A549 (cell line): Measurements from ENCODE around the gene DIS3L2. TPM values are rescaled to one million over a fixed set of nuclear protein-coding genes. Genes with fewer than 3 reads are reported as not detected.
"Not testable (repeated sequence)": the region's sequence is repeated elsewhere in the genome, so short reads cannot be mapped to it uniquely, and the experiment has no call there.

ENCODE experiments used
- ATAC-seq, 2 experiments: fragments of 200-7000 bp in 1 of 2; fragments of >200 bp in 1 of 2; cut with Nextera tagmentation in 1 of 2; cut with Tn5 transposase in 1 of 2; 3 replicates each; pipeline versions ENCODE4 v1.8.0 to v1.9.1; 2018 to 2020; ENCODE audit warnings: mild to moderate bottlenecking in 1 of 2, moderate library complexity in 1 of 2
- CTCF ChIA-PET: fragments of 300-600 bp; sonication (Branson Sonifier 250); formaldehyde crosslinking; extraction: SDS; loops from one replicate; lab custom pipeline; 2021; ENCODE audit warnings: antibody characterized with exemption, inconsistent platforms; lab: Yijun Ruan, JAX
- POLR2A ChIA-PET: fragments of 350-600 bp; formaldehyde crosslinking; extraction: SDS; loops from one replicate; lab custom pipeline; 2021; ENCODE audit warnings: antibody characterized with exemption, inconsistent platforms; lab: Yijun Ruan, JAX
- DNase-seq, 2 experiments: peaks; one replicate each; pipeline versions ENCODE4 v3.0.0 to v3.0.0-alpha.2; 2011 to 2016; ENCODE audit warnings: low read depth in 1 of 2, low spot score in 1 of 2
- FAIRE-seq: peaks from 2 replicates; lab custom pipeline; 2011; peaks lifted over from hg19 to GRCh38; lab: Jason Lieb, UNC
- H3K27ac ChIP-seq, 2 experiments: fragments of >200 bp; sonication (Bioruptor Twin); formaldehyde crosslinking; 3 replicates each; pipeline ENCODE4 v1.5.1; 2016 to 2017
- H3K4me1 ChIP-seq: fragments of >200 bp; sonication (Bioruptor Twin); formaldehyde crosslinking; 3 replicates; pipeline ENCODE4 v1.6.1; 2016
- H3K4me2 ChIP-seq: fragments of >200 bp; sonication (Bioruptor Twin); formaldehyde crosslinking; 3 replicates; pipeline ENCODE4 v1.6.1; 2016
- H3K4me3 ChIP-seq: fragments of >200 bp; sonication (Bioruptor Twin); formaldehyde crosslinking; 3 replicates; pipeline ENCODE4 v1.5.1; 2016
- H3K9me3 ChIP-seq: fragments of >200 bp; sonication (Bioruptor Twin); formaldehyde crosslinking; 3 replicates; pipeline ENCODE4 v1.6.1; 2016
- CHD4 ChIP-seq: fragments of 200-600 bp; sonication (generic); IDR thresholded peaks from 2 replicates; pipeline ENCODE4 v1.6.1; 2016; ENCODE audit warnings: antibody characterized with exemption, mild to moderate bottlenecking, borderline replicate concordance
- ELK1 ChIP-seq: fragments of 150-350 bp; IDR thresholded peaks from 2 replicates; pipeline ENCODE4 v1.6.1; 2014; ENCODE audit warnings: low read depth, mild to moderate bottlenecking, low read length
- ESRRA ChIP-seq: fragments of 150-350 bp; IDR thresholded peaks from 2 replicates; pipeline ENCODE4 v1.6.1; 2014; ENCODE audit warnings: mild to moderate bottlenecking, low read length, borderline replicate concordance
- FOXS1 ChIP-seq: fragments of 250-450 bp; sonication (Bioruptor Pico); IDR thresholded peaks from 2 replicates; pipeline ENCODE4 v1.5.0; 2020; ENCODE audit warnings: mild to moderate bottlenecking, moderate library complexity
- GATA3 ChIP-seq: IDR thresholded peaks from 2 replicates; pipeline ENCODE4 v1.6.1; 2012; ENCODE audit warnings: borderline replicate concordance
- HDAC2 ChIP-seq: fragments of 200-600 bp; sonication (generic); IDR thresholded peaks from 2 replicates; pipeline ENCODE4 v1.6.1; 2016
- HOXA7 ChIP-seq: fragments of 250-450 bp; sonication (Bioruptor Pico); IDR thresholded peaks from 2 replicates; pipeline ENCODE4 v1.5.0; 2020; ENCODE audit warnings: mild to moderate bottlenecking, moderate library complexity
- HOXB13 ChIP-seq: fragments of 250-450 bp; sonication (Bioruptor Pico); IDR thresholded peaks from 2 replicates; pipeline ENCODE4 v1.5.0; 2020; ENCODE audit warnings: low read depth, mild to moderate bottlenecking, moderate library complexity
- MAX ChIP-seq: IDR thresholded peaks from 2 replicates; pipeline ENCODE4 v1.6.1; 2012
- NR3C1 ChIP-seq: fragments of >200 bp; sonication (Bioruptor Twin); formaldehyde crosslinking; IDR thresholded peaks from 3 replicates; pipeline ENCODE4 v1.6.1; 2017
- PBX3 ChIP-seq: IDR thresholded peaks from 2 replicates; pipeline ENCODE4 v1.6.1; 2012
- PHF8 ChIP-seq: fragments of 200-600 bp; sonication (generic); IDR thresholded peaks from 2 replicates; pipeline ENCODE4 v1.6.1; 2016; ENCODE audit warnings: low read depth, mild to moderate bottlenecking, antibody characterized with exemption, moderate library complexity, borderline replicate concordance
- POLR2A ChIP-seq: IDR thresholded peaks from 2 replicates; pipeline ENCODE4 v1.6.1; 2012; ENCODE audit warnings: mild to moderate bottlenecking, low read length
- RARB ChIP-seq: fragments of 250-450 bp; sonication (Bioruptor Pico); IDR thresholded peaks from 2 replicates; pipeline ENCODE4 v1.8.0; 2021; ENCODE audit warnings: mild to moderate bottlenecking, moderate library complexity
- RFX5 ChIP-seq: fragments of 450-650 bp; IDR thresholded peaks from 2 replicates; pipeline ENCODE4 v1.7.1; 2014; ENCODE audit warnings: antibody characterized with exemption, mild to moderate bottlenecking, moderate library complexity
- TFCP2L1 ChIP-seq: fragments of 250-450 bp; sonication (Bioruptor Pico); IDR thresholded peaks from 2 replicates; pipeline ENCODE4 v1.5.0; 2021; ENCODE audit warnings: mild to moderate bottlenecking
- TP53 ChIP-seq: fragments of 250-450 bp; sonication (Bioruptor Pico); IDR thresholded peaks from 2 replicates; pipeline ENCODE4 v1.5.0; 2021; ENCODE audit warnings: mild to moderate bottlenecking, moderate library complexity
- ZC3H11A ChIP-seq: fragments of 450-650 bp; IDR thresholded peaks from 2 replicates; pipeline ENCODE4 v1.6.1; 2014; ENCODE audit warnings: antibody characterized with exemption, mild to moderate bottlenecking
- ZFP36 ChIP-seq: fragments of 450-650 bp; IDR thresholded peaks from 2 replicates; pipeline ENCODE4 v1.6.1; 2014; ENCODE audit warnings: borderline replicate concordance; ENCODE audit not compliant: partially characterized antibody
- ZSCAN20 ChIP-seq: fragments of 250-450 bp; sonication (Bioruptor Pico); IDR thresholded peaks from 2 replicates; pipeline ENCODE4 v1.8.0; 2022; ENCODE audit warnings: mild to moderate bottlenecking, moderate library complexity
- WGBS: methylation state at CpG from one replicate; pipeline ENCODE4 v1.1.6; 2017; ENCODE audit errors: missing lambda C conversion rate; 5-methylcytosine and 5-hydroxymethylcytosine counted together
- polyA plus RNA-seq, 4 experiments: library from polyadenylated mRNA; depleted of rRNA in 3 of 4; stranded (reverse); fragments of >200 nt; fragmentation: RNase III in 1 of 4; extraction: RNeasy Plus Mini Kit Qiagen cat#74134 plus additional on column Dnase treatment in 1 of 4; gene quantifications; 2 replicates in 3 of 4; 3 replicates in 1 of 4; pipeline ENCODE4 v1.2.3, GENCODE V29; 2011 to 2017

DIS3L2 gene
- polyA plus RNA-seq, 2 of the 4 experiments (the other 2 are of a cell fraction), result 14.9 to 15.4 TPM

GRCh38 chr2:232115728-232116361 is 154.3 kb downstream of the DIS3L2 start:
- DNase-seq, H3K4me1 ChIP-seq, ATAC-seq, H3K4me2 ChIP-seq, POLR2A ChIA-PET, FAIRE-seq, H3K27ac ChIP-seq, H3K4me3 ChIP-seq, H3K9me3 ChIP-seq: not testable (repeated sequence)
- CTCF ChIA-PET, result interaction anchor here (0.7 kb wide), 1 partner anchor 230 kb away, joined by 3 read pairs; no protein-coding TSS in a partner anchor
- TF ChIP-seq ZC3H11A, result peak; percentile 39; the same call in 1 of the 2 replicates
- 93% methylated on average over 6 of the region's 6 CpGs for WGBS

DNA sequence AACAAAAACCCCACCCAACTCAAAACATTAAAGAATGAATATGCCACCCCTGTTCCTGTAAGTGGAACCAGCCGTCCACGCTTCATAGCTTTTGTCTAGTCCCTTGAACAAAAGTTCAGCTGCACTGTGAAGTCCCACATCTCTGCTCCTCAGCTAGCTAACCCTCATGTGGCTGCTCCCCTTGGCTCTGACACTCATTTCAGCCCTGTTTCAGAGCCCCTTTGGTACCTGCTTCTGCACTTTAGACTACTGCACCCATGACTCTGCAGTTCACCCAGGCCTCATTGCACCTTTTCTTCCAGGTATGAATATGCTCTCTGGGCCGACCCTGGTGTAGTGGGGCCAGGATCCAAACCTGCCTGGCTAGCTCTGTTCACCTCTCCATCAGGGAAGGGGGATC is 155.3 kb downstream of the DIS3L2 start:
- no peak for ATAC-seq
- Histone ChIP-seq H3K4me1 (no peaks in the 10 kb centered on the region), H3K27ac (no peak overlapping the region), H3K9me3 (no peaks in the 10 kb centered on the region), H3K4me3 (no peak overlapping the region), H3K4me2 (no peak overlapping the region)
- DNase-seq, result no peak
- POLR2A ChIA-PET, result no interaction called here
- CTCF ChIA-PET, result interaction anchor here (0.5 to 1.1 kb wide), 3 partner anchors 15 to 328 kb away, joined by 3 to 4 read pairs (median 3); no protein-coding TSS in a partner anchor
- FAIRE-seq, result no peak
- 97% methylated on average over 3 of the region's 3 CpGs for WGBS
- TF ChIP-seq PHF8 (no peak), ZC3H11A (no peak), RARB (CRISPR knock-in tag) (no peak), TFCP2L1 (CRISPR knock-in tag) (no peak), ESRRA (no peak), ZFP36 (no peak), HDAC2 (no peak), FOXS1 (CRISPR knock-in tag) (no peak)

- Histone ChIP-seq H3K4me3 (no peak overlapping the region), H3K27ac (no peak overlapping the region), H3K9me3 (no peaks in the 10 kb centered on the region), H3K4me2 (no peak overlapping the region), H3K4me1 (no peaks in the 10 kb centered on the region)
- CTCF ChIA-PET, result interaction anchor here (0.5 to 1.1 kb wide), 3 partner anchors 9 to 215 kb away, joined by 3 to 4 read pairs (median 3); no protein-coding TSS in a partner anchor
- no peak for TF ChIP-seq NR3C1
- no peak for TF ChIP-seq TFCP2L1 (CRISPR knock-in tag)
- no peak for TF ChIP-seq HOXB13
- no peak for TF ChIP-seq CHD4
- TF ChIP-seq ZSCAN20 (CRISPR knock-in tag), result no peak
- no peak for TF ChIP-seq ESRRA
- TF ChIP-seq HOXA7 (CRISPR knock-in tag), result no peak
- no peak for TF ChIP-seq ZC3H11A
- no peak for TF ChIP-seq POLR2A
- TF ChIP-seq RFX5, result no peak
- TF ChIP-seq ELK1, result no peak
- no peak for TF ChIP-seq GATA3
- no peak for TF ChIP-seq TP53 (CRISPR knock-in tag)
- FAIRE-seq, result no peak
- peak in 1 of 2 experiments; percentile 25; a peak in 1 of 6 replicates for ATAC-seq
- POLR2A ChIA-PET, result interaction anchor here (0.6 kb wide), 1 partner anchor 277 kb away, joined by 3 read pairs; no protein-coding TSS in a partner anchor
- DNase-seq, result peak in 1 of 2 experiments; percentile 7
- WGBS, result 95% methylated on average over 3 of the region's 3 CpGs
These were observed 155.9 kb downstream of the DIS3L2 start for GRCh38 chr2:232117413-232117812.

- POLR2A ChIA-PET, result no interaction called here
- DNase-seq, result no peak
- no peak for FAIRE-seq
- ATAC-seq, result no peak
- Histone ChIP-seq H3K9me3 (no peaks in the 10 kb centered on the region), H3K4me1 (no peaks in the 10 kb centered on the region), H3K4me2 (no peak overlapping the region), H3K4me3 (no peak overlapping the region), H3K27ac (no peak overlapping the region)
- CTCF ChIA-PET, result interaction anchor here (0.8 to 1.5 kb wide), 3 partner anchors 10 to 25 kb away, joined by 3 to 4 read pairs (median 3); no protein-coding TSS in a partner anchor
- TF ChIP-seq FOXS1 (CRISPR knock-in tag) (no peak), PBX3 (no peak), MAX (no peak)
These were observed 159.4 kb downstream of the DIS3L2 start for GRCh38 chr2:232120911-232121310.
